Suppressor macrophage treated with lipopolysaccharide for 4 hours (primary cell): ENCODE measurements around the gene RAB40B.
"Not testable (repeated sequence)": the region's sequence is repeated elsewhere in the genome, so short reads cannot be mapped to it uniquely, and the experiment has no call there.

Experiments
- DNase-seq: peaks from one replicate; pipeline ENCODE4 v3.0.0-alpha.2; 2020

RAB40B gene

GRCh38 chr17:82698065-82698973 lies at the start of gene RAB40B:
RAB40B (minus strand) TSS chr17:82698698; CDS start chr17:82698596, 102 bp downstream.
- DNase-seq, result peak; percentile 99

GRCh38 chr17:82745524-82745923 lies 47.0 kb upstream of the RAB40B start:
- DNase-seq, result no peak

DNA sequence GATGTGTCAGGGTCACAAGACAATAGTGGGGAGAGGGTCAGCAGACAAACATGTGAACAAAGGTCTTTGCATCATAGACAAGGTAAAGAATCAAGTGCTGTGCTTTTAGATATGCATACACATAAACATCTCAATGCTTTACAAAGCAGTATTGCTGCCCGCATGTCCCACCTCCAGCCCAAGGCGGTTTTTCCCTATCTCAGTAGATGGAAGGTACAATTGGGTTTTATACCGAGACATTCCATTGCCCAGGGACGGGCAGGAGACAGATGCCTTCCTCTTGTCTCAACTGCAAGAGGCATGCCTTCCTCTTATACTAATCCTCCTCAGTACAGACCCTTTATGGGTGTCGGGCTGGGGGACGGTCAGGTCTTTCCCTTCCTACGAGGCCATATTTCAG lies 46.2 kb upstream of the RAB40B start:
- not testable (repeated sequence) for DNase-seq

- DNase-seq, result no peak
These were observed 45.1 kb upstream of the RAB40B start for GRCh38 chr17:82743344-82744219.

- DNase-seq, result no peak
These were observed 42.6 kb upstream of the RAB40B start for GRCh38 chr17:82740906-82741759.

DNA sequence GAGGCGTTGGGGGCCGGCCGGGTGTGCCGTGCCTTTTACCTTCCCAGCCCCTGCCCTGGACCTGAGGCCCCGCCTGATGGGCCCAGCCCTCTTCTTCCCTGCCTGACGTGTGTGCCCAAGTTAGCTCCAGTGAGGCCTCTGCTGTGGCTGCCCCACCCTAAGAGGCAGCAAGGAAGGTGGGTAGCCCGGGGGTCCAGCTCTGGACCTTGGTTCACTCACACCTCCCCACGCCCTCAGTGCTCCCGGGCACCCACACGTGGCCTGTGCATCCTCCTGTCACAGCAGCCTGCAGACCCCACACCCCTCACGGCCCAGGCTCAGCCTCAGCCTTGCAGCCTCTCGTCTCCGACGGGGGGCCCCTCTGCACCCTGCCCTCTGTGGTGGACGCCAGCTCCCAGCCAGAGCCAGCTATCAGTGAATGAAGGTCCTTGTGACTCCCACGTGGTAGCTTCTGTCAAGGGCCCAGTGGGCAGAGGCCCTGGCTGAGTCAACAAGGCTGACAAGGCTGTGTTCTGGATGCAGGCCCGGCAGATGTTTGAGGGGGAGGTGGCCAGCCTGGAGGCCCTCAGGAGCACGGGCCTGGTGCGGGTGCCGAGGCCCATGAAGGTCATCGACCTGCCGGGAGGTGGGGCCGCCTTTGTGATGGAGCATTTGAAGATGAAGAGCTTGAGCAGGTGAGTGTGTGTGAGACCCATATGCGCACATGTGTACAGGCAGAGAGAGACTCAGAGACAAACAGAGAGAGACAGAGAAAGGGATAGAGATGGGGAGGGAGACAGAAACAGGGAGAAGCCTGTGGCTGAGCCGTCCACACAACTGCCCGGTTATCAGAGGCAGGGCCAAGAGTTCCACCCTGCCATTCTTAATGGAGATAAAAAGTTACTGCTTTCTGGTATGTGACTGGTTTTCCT lies 39.7 kb upstream of the RAB40B start:
- no peak for DNase-seq

GRCh38 chr17:82736511-82737185 lies 38.1 kb upstream of the RAB40B start:
- DNase-seq, result no peak

DNA sequence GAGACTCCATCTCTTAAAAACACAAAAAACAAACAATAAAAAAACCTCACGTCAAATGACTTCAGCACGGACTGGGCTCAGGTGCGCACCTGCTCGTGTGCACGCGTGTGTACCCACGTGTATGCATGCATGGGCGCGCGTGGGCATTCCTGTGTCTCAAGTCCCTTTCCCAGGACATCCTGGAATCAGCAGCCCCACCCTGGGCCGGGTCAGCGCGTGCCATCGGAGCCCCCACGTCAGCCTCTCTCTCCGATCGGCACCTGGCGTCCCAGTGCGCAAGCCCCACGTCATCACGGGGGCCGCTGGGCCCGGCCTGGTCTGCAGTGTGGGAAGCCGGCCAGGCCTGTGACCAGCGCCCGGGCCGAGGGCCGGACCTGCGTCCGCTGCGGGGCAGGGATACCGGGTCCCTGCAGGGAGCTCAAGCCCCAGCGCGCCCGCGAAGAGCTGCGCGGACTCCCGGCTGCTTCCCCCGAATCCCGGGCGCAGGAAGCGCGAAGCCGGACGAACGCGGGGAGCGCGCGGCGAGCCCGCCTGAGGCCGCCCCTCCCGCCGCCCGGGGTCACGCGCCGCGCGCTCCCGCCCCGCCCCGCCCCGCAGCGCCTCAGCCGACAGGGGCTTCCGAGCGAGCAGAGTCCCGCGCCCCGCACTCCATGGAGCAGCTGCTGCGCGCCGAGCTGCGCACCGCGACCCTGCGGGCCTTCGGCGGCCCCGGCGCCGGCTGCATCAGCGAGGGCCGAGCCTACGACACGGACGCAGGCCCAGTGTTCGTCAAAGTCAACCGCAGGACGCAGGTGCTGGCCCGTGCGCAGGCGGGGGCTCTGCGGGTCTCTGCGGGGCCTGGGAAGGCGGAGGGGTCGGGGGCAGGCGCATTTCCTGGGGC lies 36.7 kb upstream of the RAB40B start, which contains the start of gene FN3K:
FN3K (plus strand) TSS at position 629 of the 880 bp plus-strand sequence; CDS start at position 651, 22 bp downstream.
- DNase-seq, result peak; percentile 32

- no peak for DNase-seq
These were observed 33.7 kb upstream of the RAB40B start for GRCh38 chr17:82732118-82732743.

DNA sequence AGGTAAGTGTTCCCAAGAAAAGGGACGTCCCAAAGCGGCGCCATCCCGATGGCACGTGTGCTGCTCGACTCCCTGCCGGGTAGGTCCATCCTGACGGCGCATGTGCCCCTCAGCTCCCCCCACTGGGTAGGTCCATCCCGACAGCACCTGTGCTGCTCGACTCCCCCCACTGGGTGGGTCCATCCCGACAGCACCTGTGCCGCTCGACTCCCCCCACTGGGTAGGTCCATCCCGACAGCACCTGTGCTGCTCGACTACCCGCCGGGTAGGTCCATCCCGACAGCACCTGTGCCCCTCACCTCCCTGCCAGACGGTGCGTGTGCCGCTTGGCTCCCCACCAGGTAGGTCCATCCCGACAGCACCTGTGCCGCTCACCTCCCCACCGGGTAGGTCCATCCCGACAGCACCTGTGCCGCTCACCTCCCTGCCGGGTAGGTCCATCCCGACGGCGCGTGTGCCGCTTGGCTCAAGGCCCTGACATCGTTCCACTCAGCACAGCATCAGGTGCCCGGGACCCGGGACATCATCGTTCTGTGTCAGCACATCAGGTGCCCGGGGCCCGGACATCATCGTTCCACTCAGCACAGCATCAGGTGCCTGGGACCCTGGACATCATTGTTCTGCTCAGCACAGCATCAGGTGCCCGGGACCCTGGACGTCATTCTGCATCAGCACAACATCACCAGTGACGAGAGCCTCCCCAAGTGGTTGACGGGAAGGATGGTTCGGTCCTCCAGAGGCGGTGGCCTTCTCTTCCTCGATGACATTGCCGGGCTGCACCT lies 31.2 kb upstream of the RAB40B start:
- DNase-seq, result no peak

- DNase-seq, result no peak
These were observed 27.9 kb upstream of the RAB40B start for GRCh38 chr17:82726427-82726826.

- DNase-seq, result no peak
These were observed 24.8 kb upstream of the RAB40B start for GRCh38 chr17:82723169-82723807.

GRCh38 chr17:82722341-82723013 lies 24.0 kb upstream of the RAB40B start:
- no peak for DNase-seq

GRCh38 chr17:82720204-82720603 lies 21.7 kb upstream of the RAB40B start:
- no peak for DNase-seq

DNA sequence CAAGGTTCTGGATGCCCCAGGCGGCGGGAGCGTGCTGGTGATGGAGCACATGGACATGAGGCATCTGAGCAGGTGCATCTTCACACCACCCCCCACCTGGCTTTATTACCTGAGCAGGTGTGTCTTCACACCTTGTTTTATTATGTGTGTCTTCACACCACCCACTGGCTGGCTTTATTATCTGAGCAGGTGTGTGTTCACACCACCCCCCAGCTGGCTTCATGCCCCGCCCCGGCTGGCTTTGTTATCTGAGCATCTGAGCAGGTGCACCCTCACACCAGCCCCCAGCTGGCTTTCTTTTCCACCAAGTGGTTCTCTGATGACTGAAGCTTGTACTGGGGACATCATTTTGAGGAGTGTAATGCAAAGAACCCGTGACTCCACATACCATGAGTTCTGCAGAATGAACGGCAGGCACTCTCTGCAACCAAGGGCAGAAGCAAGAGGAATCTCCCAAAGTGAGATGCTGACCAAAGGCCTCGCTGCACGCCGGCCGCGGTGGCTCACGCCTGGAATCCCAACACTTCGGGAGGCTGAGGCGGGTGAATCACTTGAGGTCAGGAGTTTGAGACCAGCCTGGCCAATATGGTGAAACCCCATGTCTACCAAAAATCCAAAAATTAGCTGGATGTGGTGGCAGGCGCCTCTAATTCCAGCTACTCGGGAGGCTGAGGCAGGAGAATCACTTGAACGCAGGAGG lies 20.6 kb upstream of the RAB40B start:
- DNase-seq, result no peak

DNA sequence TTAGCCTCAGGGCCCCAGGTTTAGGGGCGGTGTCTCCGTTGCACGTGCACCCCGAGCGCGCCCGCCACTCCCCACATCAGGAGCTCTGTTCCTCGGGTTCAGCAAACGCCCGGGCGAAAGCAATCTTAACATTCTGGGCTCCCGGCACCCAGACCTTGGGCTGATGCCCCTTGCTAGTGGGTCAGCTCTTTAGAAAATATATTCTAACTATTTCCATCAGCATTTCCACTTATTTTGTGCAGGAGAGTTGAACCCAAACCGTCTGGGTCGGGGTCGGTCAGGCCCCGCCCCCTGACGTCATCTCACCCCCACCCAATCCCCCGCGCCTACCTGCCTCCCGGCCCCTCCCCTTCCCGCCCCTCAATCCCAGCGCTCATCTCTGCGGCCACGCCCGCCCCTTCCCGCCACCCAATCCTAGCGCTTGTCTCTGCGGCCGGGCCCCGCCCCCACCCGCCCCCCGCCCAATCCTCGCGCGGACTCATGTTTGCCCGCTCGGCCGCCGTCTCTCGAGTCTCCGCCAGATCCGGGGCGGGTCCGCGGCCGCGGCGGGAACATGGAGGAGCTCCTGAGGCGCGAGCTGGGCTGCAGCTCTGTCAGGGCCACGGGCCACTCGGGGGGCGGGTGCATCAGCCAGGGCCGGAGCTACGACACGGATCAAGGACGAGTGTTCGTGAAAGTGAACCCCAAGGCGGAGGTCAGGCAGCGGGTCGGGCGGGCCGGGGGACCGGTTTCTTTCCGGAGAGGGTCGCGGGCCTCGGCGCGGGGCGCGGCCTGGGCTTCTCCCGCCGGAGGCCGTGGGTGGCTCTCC lies 17.9 kb upstream of the RAB40B start, which contains the start of gene FN3KRP:
FN3KRP (plus strand) TSS at position 504 of the 808 bp plus-strand sequence; CDS start at position 554, 50 bp downstream.
- peak; percentile 97 for DNase-seq
